LNCAP (cell line): ENCODE measurements around the gene E2F2.

ENCODE experiments used
- TF ChIP-seq, protein P1 (sequence below): fragments of 450-650 bp; IDR thresholded peaks from 2 replicates; pipeline ENCODE4 v1.5.1; 2017; ENCODE audit warnings: mild to moderate bottlenecking

The E2F2 gene

DNA sequence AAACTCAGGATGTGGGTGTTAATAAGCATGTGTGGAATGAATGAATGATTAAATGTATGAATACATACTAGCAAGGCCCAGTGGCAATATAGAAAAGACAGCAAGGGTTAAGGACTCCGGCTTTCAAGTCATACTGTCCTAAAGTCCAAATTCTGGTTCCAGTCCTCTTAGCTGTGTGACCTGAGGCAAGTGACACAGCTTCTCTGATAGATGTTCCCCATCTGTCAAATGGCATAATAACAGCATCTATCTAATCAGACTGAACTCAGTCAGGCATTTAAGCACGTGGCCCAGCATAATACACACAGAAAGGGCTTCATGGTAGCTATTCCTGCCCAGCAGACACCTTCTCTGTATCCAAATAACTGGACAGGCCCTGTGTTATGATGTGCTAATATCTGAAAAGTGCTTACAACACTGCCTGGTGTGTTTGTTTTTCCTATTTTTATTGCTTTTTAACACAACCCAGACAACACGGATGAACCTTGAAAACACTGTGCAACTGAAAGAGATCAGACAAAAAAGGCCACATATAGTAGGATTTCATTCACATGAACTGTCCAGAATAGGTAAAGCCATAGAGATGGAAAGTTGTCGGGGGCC, 59.5 kb downstream of the E2F2 start:
- TF ChIP-seq, protein P1, sequence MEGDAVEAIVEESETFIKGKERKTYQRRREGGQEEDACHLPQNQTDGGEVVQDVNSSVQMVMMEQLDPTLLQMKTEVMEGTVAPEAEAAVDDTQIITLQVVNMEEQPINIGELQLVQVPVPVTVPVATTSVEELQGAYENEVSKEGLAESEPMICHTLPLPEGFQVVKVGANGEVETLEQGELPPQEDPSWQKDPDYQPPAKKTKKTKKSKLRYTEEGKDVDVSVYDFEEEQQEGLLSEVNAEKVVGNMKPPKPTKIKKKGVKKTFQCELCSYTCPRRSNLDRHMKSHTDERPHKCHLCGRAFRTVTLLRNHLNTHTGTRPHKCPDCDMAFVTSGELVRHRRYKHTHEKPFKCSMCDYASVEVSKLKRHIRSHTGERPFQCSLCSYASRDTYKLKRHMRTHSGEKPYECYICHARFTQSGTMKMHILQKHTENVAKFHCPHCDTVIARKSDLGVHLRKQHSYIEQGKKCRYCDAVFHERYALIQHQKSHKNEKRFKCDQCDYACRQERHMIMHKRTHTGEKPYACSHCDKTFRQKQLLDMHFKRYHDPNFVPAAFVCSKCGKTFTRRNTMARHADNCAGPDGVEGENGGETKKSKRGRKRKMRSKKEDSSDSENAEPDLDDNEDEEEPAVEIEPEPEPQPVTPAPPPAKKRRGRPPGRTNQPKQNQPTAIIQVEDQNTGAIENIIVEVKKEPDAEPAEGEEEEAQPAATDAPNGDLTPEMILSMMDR: no peak

DNA sequence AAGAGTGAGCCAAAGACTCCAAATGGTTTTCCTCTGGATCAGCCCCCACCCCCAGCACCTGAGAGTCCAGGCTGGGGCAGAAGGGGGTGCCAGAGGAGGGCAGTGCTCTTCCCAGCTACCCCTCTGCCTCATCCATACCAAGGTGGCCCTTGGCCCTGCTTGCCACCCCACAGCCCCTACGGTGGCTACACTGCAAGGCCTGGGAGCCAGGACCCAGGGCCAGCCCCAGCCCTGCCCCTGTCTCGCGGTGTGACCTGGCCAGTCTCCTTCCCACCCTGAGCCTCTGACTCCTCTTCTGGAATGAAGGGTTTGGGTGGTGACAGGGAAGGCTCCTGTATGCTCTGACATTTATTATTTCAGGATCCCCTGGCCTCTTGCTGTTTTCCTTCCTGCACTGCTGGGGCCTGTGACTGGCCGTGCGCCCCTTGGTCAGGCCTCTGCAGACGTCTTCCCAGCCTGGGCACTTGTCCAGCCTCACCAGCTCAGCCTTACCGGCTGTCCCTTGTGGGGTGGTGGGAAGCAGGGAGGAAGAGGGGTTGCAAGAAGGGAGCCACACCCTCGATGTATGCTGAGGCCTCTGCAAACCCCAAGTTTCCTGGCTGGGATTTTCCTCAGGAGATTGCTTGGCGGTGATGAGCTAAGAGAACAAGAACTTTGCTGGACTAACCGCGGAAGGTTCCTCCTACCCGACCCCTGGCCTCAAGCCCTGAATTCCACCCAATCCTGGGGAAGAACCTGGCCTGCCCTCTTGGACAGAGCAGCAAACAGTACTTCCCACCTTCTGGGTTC, 60.6 kb downstream of the E2F2 start:
- TF ChIP-seq, protein P1: no peak

DNA sequence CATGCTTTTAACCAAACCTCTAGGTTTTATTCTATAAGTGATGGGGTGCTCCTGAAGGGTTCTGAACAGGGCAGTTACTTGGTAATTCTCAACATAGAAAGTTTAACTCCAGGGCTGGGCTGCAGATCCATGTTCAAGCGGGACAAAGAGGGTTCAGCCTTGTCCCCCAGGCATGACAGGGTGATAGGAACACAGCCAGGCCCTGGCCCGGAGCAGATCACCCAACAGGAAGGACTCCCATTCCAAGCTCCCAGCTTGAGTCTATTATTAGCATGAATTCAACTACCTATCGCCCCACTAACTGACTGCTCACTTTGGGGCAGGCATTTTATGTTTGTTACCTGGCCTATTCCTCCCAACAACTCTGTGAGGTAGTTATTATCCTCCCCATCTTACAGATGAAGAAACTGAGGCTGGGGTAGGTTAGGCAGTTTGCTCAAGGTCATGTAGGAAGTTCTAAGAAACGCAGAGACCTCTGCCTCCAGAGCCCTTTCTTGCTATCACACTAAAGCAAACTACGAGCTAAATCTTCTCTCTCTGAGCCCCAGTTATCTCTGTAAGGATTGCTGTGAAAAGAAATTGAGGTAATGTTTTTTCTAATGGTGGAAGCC, 61.6 kb downstream of the E2F2 start:
- TF ChIP-seq, protein P1: no peak

DNA sequence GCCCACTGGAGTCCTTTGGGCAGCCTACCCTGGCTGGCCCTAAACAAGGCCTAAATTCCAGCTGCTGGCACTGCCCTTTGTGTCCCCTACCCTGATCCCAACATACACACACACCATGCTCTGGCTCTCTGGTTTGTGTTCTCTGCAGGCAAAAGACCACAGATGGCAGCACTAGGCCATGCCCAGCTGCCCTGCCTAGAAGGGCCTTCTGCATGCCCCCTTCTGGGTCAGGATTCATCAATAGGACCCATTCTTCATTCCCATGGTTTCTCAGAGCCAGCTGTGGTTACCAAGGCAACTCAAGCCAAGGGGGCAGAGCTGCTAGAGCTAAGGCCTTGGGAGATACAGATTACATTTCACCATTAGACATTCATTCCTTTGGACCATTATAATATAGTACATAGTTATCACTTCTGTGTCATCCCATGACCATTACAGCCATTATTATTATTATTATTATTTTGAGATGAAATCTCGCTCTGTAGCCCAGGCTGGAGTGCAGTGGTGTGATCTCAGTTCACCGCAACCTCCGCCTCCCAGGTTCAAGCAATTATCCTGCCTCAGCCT, 64.5 kb downstream of the E2F2 start:
- TF ChIP-seq, protein P1: no peak

DNA sequence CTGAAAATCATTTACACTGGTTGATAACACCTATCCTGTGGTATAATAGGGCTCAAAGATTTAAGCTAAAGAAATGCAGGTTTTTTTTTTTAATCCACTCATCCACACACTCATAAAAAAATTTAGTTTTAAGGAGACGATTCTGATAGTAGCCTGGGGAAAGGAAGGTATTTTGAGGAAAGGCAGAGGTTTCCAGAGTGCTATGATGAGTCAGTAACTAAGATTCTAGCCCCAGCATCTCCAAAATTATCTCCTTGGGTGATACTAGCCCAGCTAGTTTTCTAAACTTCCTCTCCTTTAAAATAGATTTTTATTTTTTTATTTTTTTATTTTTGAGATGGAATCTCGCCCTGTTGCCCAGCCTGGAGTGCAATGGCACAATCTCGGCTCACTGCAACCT, 67.7 kb downstream of the E2F2 start:
- TF ChIP-seq, protein P1: no peak

DNA sequence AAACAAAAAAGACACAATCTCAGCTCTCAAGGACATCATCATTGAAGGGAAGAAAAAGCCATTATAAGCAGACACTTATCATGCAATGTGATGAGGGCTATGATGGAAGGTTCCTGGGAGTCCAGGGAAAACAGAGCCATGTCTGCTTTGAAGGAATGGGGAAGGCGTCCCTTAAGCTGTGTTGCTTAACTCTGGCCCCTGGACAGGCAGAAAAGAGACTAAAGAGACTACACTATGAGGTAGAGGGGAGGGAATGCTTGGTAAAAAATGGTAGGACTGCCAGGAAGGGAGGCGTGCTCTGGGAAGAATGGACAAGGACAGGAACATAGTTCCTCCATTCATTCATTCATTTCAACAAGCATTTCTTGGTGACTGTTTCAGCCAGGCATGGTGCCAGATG, 68.3 kb downstream of the E2F2 start:
- TF ChIP-seq, protein P1: no peak

DNA sequence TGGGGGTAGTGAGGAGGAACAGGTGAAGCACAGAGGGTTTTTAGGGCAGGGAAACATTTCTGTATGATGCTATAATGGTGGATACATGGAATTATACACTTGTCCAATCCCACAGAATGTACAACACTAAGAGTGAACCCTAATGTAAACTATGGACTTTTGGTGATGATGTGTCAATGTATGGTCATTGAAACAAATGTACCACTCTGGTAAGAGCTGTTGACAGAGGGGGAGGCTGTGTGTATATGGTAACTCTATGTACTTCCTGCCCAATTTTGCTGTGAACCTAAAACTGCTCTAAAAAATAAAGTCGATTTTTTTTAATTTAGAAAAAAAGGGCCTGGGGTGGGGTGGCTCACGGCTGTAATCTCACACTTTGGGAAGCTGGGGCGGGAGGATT, 70.0 kb downstream of the E2F2 start:
- TF ChIP-seq, protein P1: no peak
